HepG2 (cell line): ENCODE results near the gene SNRPD2. TPM values are rescaled to one million over a fixed set of nuclear protein-coding genes. Genes with fewer than 3 reads are reported as not detected.
A peak's percentile ranks its signal among the peaks of the same experiment; 100 is the strongest.

Source experiments
- ADNP ChIP-seq: sonication (generic); formaldehyde crosslinking; IDR thresholded peaks from 2 replicates; pipeline ENCODE4 v1.4.0; 2020; ENCODE audit warnings: missing genetic modification reagents
- E2F1 ChIP-seq: sonication (generic); formaldehyde crosslinking; IDR thresholded peaks from 2 replicates; pipeline ENCODE4 v1.5.0; 2020; ENCODE audit warnings: missing genetic modification reagents
- EEA1 ChIP-seq: sonication (generic); formaldehyde crosslinking; IDR thresholded peaks from 2 replicates; pipeline ENCODE4 v1.5.1; 2020; ENCODE audit warnings: mild to moderate bottlenecking, missing genetic modification reagents, borderline replicate concordance
- ETV6 ChIP-seq: sonication (generic); formaldehyde crosslinking; conservative IDR thresholded peaks from 2 replicates; pipeline ENCODE4 v1.4.0; 2020; ENCODE audit warnings: missing genetic modification reagents
- NAIF1 ChIP-seq: sonication (generic); formaldehyde crosslinking; IDR thresholded peaks from 2 replicates; pipeline ENCODE4 v1.5.0; 2020; ENCODE audit warnings: mild to moderate bottlenecking, missing genetic modification reagents, borderline replicate concordance
- NBN ChIP-seq: fragments of 450-650 bp; conservative IDR thresholded peaks from 2 replicates; pipeline ENCODE4 v1.6.1; 2017
- NR2C2 ChIP-seq: sonication (generic); formaldehyde crosslinking; IDR thresholded peaks from 2 replicates; pipeline ENCODE4 v1.4.0; 2020; ENCODE audit warnings: missing genetic modification reagents, mild to moderate bottlenecking, moderate library complexity, borderline replicate concordance
- PCBP2 ChIP-seq: fragments of 200-400 bp; formaldehyde crosslinking; optimal IDR thresholded peaks from 2 replicates; pipeline ENCODE3; 2018; ENCODE audit warnings: low read length, low read depth; ENCODE audit not compliant: poor library complexity, severe bottlenecking
- POLR2G ChIP-seq: fragments of 200-400 bp; formaldehyde crosslinking; IDR thresholded peaks from 2 replicates; pipeline ENCODE4 v1.6.1; 2018; ENCODE audit warnings: mild to moderate bottlenecking, low read depth, low read length, moderate library complexity
- SKI ChIP-seq: fragments of 450-650 bp; IDR thresholded peaks from one replicate; pipeline ENCODE4 v1.6.1; 2018; ENCODE audit warnings: mild to moderate bottlenecking; ENCODE audit not compliant: partially characterized antibody
- SP5 ChIP-seq: IDR thresholded peaks from 2 replicates; pipeline ENCODE4 v1.6.1; 2016; ENCODE audit warnings: low read depth, borderline replicate concordance
- THYN1 ChIP-seq: sonication (generic); formaldehyde crosslinking; IDR thresholded peaks from 2 replicates; pipeline ENCODE4 v1.8.1; 2023; ENCODE audit warnings: low read depth, mild to moderate bottlenecking, moderate library complexity, missing genetic modification reagents, borderline replicate concordance
- ZFP37 ChIP-seq: sonication (generic); formaldehyde crosslinking; IDR thresholded peaks from 2 replicates; pipeline ENCODE4 v1.4.0; 2020; ENCODE audit warnings: missing genetic modification reagents, borderline replicate concordance
- ZNF12 ChIP-seq: sonication (generic); formaldehyde crosslinking; IDR thresholded peaks from 2 replicates; pipeline ENCODE4 v1.5.0; 2020; ENCODE audit warnings: missing genetic modification reagents
- ZNF317 ChIP-seq: sonication (generic); formaldehyde crosslinking; IDR thresholded peaks from 2 replicates; pipeline ENCODE4 v1.5.0; 2020; ENCODE audit warnings: mild to moderate bottlenecking, missing genetic modification reagents
- ZNF589 ChIP-seq: sonication (generic); formaldehyde crosslinking; conservative IDR thresholded peaks from 2 replicates; pipeline ENCODE4 v1.8.0; 2022; ENCODE audit warnings: mild to moderate bottlenecking, moderate library complexity, missing genetic modification reagents
- ZNF674 ChIP-seq: sonication (generic); formaldehyde crosslinking; IDR thresholded peaks from 2 replicates; pipeline ENCODE4 v1.5.0; 2020; ENCODE audit warnings: low read depth, mild to moderate bottlenecking, missing genetic modification reagents
- ZNF746 ChIP-seq: sonication (generic); formaldehyde crosslinking; IDR thresholded peaks from 2 replicates; pipeline ENCODE4 v1.8.0; 2022; ENCODE audit warnings: mild to moderate bottlenecking, missing genetic modification reagents
- ZSCAN22 ChIP-seq: sonication (generic); formaldehyde crosslinking; IDR thresholded peaks from 2 replicates; pipeline ENCODE4 v1.4.0; 2020; ENCODE audit warnings: mild to moderate bottlenecking, missing genetic modification reagents
- polyA plus RNA-seq, 8 experiments: library from polyadenylated mRNA; depleted of rRNA in 3 of 8; stranded (reverse) in 7 of 8; unstranded in 1 of 8; fragments of >200 nt; fragmentation: Illumina TruSeq in 4 of 8; extraction: Trizol in 4 of 8; gene quantifications; 2 replicates each; pipeline versions ENCODE4 v1.2.1 to v1.2.3, GENCODE V29; 2011 to 2016; ENCODE audit warnings: low read depth in 4 of 8, missing spikeins in 1 of 8, mixed read lengths in 1 of 8; ENCODE audit not compliant: insufficient read depth in 1 of 8
- total RNA-seq, 5 experiments: library from RNA; depleted of rRNA; stranded (reverse); fragments of >200 nt; fragmentation: Illumina TruSeq; extraction: Trizol; gene quantifications; 2 replicates each; pipeline ENCODE4 v1.2.3, GENCODE V29; 2016; ENCODE audit warnings: low read depth in 1 of 5
- TF ChIP-seq, protein P1 (sequence below): sonication (generic); formaldehyde crosslinking; IDR thresholded peaks from 2 replicates; pipeline ENCODE4 v1.5.1; 2020; ENCODE audit warnings: missing genetic modification reagents, mild to moderate bottlenecking, borderline replicate concordance
- TF ChIP-seq, protein P2 (sequence below): sonication (generic); formaldehyde crosslinking; IDR thresholded peaks from 2 replicates; pipeline ENCODE4 v1.5.0; 2020; ENCODE audit warnings: mild to moderate bottlenecking, missing genetic modification reagents

Gene SNRPD2
- total and polyA plus RNA-seq, 2 of the 13 experiments (the other 11 are each of a cell fraction or from before 2014, with no cell fraction given): 299 to 485 TPM

DNA sequence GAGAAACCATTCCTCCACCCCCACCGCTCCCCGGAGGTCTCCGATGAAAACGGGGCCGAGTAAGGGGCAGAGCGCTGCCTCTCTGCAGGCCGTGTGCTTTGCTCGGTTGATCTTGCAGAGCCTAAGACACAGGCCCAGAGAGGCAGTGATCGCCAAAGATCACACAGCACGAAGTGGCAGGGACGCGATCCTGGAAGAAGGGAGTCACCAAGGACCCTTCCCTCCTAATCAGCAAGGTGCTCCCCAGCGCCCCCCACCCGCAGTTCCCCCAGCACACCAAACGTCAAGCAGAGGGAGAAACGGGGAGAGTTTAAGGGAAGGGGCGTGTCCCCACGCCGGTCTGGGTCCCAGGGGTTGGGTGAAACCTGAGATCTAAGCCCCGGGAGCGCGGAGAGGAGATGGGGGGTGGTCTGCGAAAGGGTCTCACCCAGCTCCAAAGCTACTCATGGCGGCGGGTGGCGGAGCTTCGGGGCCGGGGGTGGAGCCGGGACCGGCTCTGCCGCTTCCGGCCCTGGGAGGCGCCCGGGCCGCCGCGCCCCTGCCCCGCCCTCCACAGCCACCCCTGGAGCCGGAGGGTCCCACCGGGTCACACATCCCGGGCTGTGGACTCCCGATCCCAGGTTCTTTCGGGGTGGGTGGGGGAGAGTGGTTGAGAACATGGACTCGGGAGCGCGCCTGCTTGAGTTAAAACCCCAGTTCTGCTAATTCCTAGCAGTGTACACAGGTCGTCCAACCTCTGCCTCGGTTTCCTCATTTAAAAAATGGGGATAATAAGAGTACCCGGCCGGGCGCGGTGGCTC is 52.6 kb downstream of the SNRPD2 start, which contains the start of gene EML2 (continued):
- TF ChIP-seq, protein P1, sequence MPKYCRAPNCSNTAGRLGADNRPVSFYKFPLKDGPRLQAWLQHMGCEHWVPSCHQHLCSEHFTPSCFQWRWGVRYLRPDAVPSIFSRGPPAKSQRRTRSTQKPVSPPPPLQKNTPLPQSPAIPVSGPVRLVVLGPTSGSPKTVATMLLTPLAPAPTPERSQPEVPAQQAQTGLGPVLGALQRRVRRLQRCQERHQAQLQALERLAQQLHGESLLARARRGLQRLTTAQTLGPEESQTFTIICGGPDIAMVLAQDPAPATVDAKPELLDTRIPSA (CRISPR knock-in tag): no peak
- no peak for TF ChIP-seq NBN
- no peak for TF ChIP-seq ZNF589 (CRISPR knock-in tag)
- no peak for TF ChIP-seq ZSCAN22 (CRISPR knock-in tag)
- TF ChIP-seq, protein P2, sequence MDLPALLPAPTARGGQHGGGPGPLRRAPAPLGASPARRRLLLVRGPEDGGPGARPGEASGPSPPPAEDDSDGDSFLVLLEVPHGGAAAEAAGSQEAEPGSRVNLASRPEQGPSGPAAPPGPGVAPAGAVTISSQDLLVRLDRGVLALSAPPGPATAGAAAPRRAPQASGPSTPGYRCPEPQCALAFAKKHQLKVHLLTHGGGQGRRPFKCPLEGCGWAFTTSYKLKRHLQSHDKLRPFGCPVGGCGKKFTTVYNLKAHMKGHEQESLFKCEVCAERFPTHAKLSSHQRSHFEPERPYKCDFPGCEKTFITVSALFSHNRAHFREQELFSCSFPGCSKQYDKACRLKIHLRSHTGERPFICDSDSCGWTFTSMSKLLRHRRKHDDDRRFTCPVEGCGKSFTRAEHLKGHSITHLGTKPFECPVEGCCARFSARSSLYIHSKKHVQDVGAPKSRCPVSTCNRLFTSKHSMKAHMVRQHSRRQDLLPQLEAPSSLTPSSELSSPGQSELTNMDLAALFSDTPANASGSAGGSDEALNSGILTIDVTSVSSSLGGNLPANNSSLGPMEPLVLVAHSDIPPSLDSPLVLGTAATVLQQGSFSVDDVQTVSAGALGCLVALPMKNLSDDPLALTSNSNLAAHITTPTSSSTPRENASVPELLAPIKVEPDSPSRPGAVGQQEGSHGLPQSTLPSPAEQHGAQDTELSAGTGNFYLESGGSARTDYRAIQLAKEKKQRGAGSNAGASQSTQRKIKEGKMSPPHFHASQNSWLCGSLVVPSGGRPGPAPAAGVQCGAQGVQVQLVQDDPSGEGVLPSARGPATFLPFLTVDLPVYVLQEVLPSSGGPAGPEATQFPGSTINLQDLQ (CRISPR knock-in tag): no peak
- no peak for TF ChIP-seq ZNF317 (CRISPR knock-in tag)
- no peak for TF ChIP-seq E2F1 (CRISPR knock-in tag)
- no peak for TF ChIP-seq ZNF674 (CRISPR knock-in tag)
- no peak for TF ChIP-seq ETV6
- peak; percentile 60 for TF ChIP-seq POLR2G
- TF ChIP-seq EEA1: no peak
- no peak for TF ChIP-seq ZFP37 (CRISPR knock-in tag)
- no peak for TF ChIP-seq NAIF1
- TF ChIP-seq THYN1: no peak
- TF ChIP-seq ZNF746 (CRISPR knock-in tag): no peak
- TF ChIP-seq ADNP (CRISPR knock-in tag): peak; percentile 52; the same call in 1 of the 2 replicates
- 0 out of 2 replicates have a peak, but pooled peaks have one; percentile 7 for TF ChIP-seq SP5 (CRISPR knock-in tag)
- TF ChIP-seq ZNF12 (CRISPR knock-in tag): no peak
- no peak for TF ChIP-seq SKI
- TF ChIP-seq PCBP2: no peak
- TF ChIP-seq NR2C2 (CRISPR knock-in tag): no peak
